ENCODE results near the gene MAN1C1. TPM values are rescaled to one million over a fixed set of nuclear protein-coding genes. Genes with fewer than 3 reads are reported as not detected.

Gene MAN1C1
- total RNA-seq, 2 donors from 2014 or later: 22.8 to 34.4 TPM

- TF ChIP-seq POLR2AphosphoS5 (IDR thresholded peaks at IDR 0.05) (no peak), CTCF (IDR thresholded peaks at IDR 0.05) (no peak), POLR2A (IDR thresholded peaks at IDR 0.05) (no peak)
- Histone ChIP-seq H3K36me3 (no peaks in the 10 kb centered on the region), H3K27ac (no peak overlapping the region), H3K4me1 (replicated peaks) (no peaks in the 10 kb centered on the region), H3K27me3 (replicated peaks; ENCODE audit: insufficient read depth) (no peaks in the 10 kb centered on the region), H3K9me3 (no peaks in the 10 kb centered on the region), H3K4me3 (no peak overlapping the region)
- WGBS: 89% methylated on average over 3 of the region's 3 CpGs
- intact Hi-C loops (cut with DNase I): no loop called here
- no peak for DNase-seq (ENCODE audit: low spot score)
These were observed 139.6 kb downstream of the MAN1C1 start for GRCh38 chr1:25756215-25756614.

GRCh38 chr1:25757151-25757845 lies 140.7 kb downstream of the MAN1C1 start:
- no peaks in the 10 kb centered on the region for H3K9me3 ChIP-seq
- H3K36me3 ChIP-seq: no peaks in the 10 kb centered on the region
- no peaks in the 10 kb centered on the region for H3K4me1 ChIP-seq (replicated peaks)
- no peak for TF ChIP-seq POLR2AphosphoS5 (IDR thresholded peaks at IDR 0.05)
- no peak for TF ChIP-seq CTCF (IDR thresholded peaks at IDR 0.05)
- TF ChIP-seq POLR2A (IDR thresholded peaks at IDR 0.05): no peak
- H3K27ac ChIP-seq: no peak overlapping the region
- H3K27me3 ChIP-seq (replicated peaks; ENCODE audit: insufficient read depth): no peaks in the 10 kb centered on the region
- DNase-seq (ENCODE audit: low spot score): no peak
- H3K4me3 ChIP-seq: no peak overlapping the region
- WGBS: 86% methylated on average over 12 of the region's 12 CpGs
- intact Hi-C loops (cut with DNase I): no loop called here

- no peak overlapping the region for H3K27ac ChIP-seq
- no peaks in the 10 kb centered on the region for H3K9me3 ChIP-seq
- 73% methylated on average over 5 of the region's 5 CpGs for WGBS
- no peak overlapping the region for H3K4me3 ChIP-seq
- intact Hi-C loops (cut with DNase I): no loop called here
- H3K4me1 ChIP-seq (replicated peaks): no peaks in the 10 kb centered on the region
- H3K36me3 ChIP-seq: no peaks in the 10 kb centered on the region
- TF ChIP-seq POLR2A (IDR thresholded peaks at IDR 0.05): no peak
- no peak for TF ChIP-seq POLR2AphosphoS5 (IDR thresholded peaks at IDR 0.05)
- TF ChIP-seq CTCF (IDR thresholded peaks at IDR 0.05): no peak
- H3K27me3 ChIP-seq (replicated peaks; ENCODE audit: insufficient read depth): no peaks in the 10 kb centered on the region
- DNase-seq (ENCODE audit: low spot score): no peak
These were observed 141.2 kb downstream of the MAN1C1 start for GRCh38 chr1:25757846-25758185.

GRCh38 chr1:25758466-25759070 lies 142.0 kb downstream of the MAN1C1 start:
- H3K27me3 ChIP-seq (replicated peaks; ENCODE audit: insufficient read depth): no peaks in the 10 kb centered on the region
- no peak for DNase-seq (ENCODE audit: low spot score)
- H3K9me3 ChIP-seq: no peaks in the 10 kb centered on the region
- no peak overlapping the region for H3K27ac ChIP-seq
- intact Hi-C loops (cut with DNase I): no loop called here
- 77% methylated on average over 15 of the region's 15 CpGs for WGBS
- no peak for TF ChIP-seq CTCF (IDR thresholded peaks at IDR 0.05)
- TF ChIP-seq POLR2A (IDR thresholded peaks at IDR 0.05): no peak
- TF ChIP-seq POLR2AphosphoS5 (IDR thresholded peaks at IDR 0.05): no peak
- no peak overlapping the region for H3K4me3 ChIP-seq
- no peaks in the 10 kb centered on the region for H3K36me3 ChIP-seq
- H3K4me1 ChIP-seq (replicated peaks): no peaks in the 10 kb centered on the region
